HL-60 (cell line): ENCODE measurements around the gene BCL7A.

Experiments used
- CTCF ChIP-seq: IDR thresholded peaks from one replicate; pipeline ENCODE4 v1.5.1; 2011; ENCODE audit warnings: low read length, control low read depth, inconsistent platforms; ENCODE audit not compliant: insufficient read depth
- GABPA ChIP-seq: IDR thresholded peaks from 2 replicates; pipeline ENCODE4 v1.6.1; 2012; ENCODE audit warnings: low read depth
- POLR2AphosphoS5 ChIP-seq: IDR thresholded peaks from 2 replicates; pipeline ENCODE4 v1.6.1; 2012; ENCODE audit warnings: low read depth
- REST ChIP-seq: IDR thresholded peaks from 2 replicates; pipeline ENCODE4 v1.6.1; 2012; ENCODE audit warnings: low read depth; ENCODE audit not compliant: insufficient replicate concordance
- SPI1 ChIP-seq: IDR thresholded peaks from 2 replicates; pipeline ENCODE4 v1.6.1; 2012; ENCODE audit warnings: low read depth, mild to moderate bottlenecking, borderline replicate concordance

- TF ChIP-seq CTCF (no peak), POLR2AphosphoS5 (no peak), GABPA (no peak), SPI1 (no peak), REST (no peak)
Observed at GRCh38 chr12:122063694-122064024, 42.0 kb downstream of the BCL7A start.
